SK-N-SH (cell line): Measurements from ENCODE around the gene SH3TC1.

Experiments used
- CTCF ChIP-seq: fragments of 200-600 bp; sonication (generic); IDR thresholded peaks from 2 replicates; pipeline ENCODE4 v1.6.1; 2017; ENCODE audit warnings: antibody characterized with exemption, mild to moderate bottlenecking, moderate library complexity
- EZH2phosphoT487 ChIP-seq: fragments of 200-600 bp; sonication (generic); IDR thresholded peaks from 2 replicates; pipeline ENCODE4 v1.6.1; 2017; ENCODE audit warnings: low read depth, mixed run types, mild to moderate bottlenecking, antibody characterized with exemption, moderate library complexity, borderline replicate concordance
- FOXM1 ChIP-seq: IDR thresholded peaks from 2 replicates; pipeline ENCODE4 v1.4.0; 2012; ENCODE audit warnings: low read depth, mild to moderate bottlenecking
- NFIC ChIP-seq: IDR thresholded peaks from 2 replicates; pipeline ENCODE4 v1.4.0; 2012; ENCODE audit warnings: borderline replicate concordance
- PBX3 ChIP-seq: IDR thresholded peaks from 2 replicates; pipeline ENCODE4; 2012
- POLR2AphosphoS5 ChIP-seq: IDR thresholded peaks from 2 replicates; pipeline ENCODE4 v1.6.1; 2012; ENCODE audit warnings: low read depth, low read length
- RAD21 ChIP-seq: IDR thresholded peaks from 2 replicates; pipeline ENCODE4 v1.6.1; 2012; ENCODE audit warnings: mild to moderate bottlenecking, low read length
- REST ChIP-seq: IDR thresholded peaks from 2 replicates; pipeline ENCODE4 v1.6.1; 2012; ENCODE audit warnings: mild to moderate bottlenecking, low read depth, low read length, moderate library complexity
- RXRA ChIP-seq: IDR thresholded peaks from 2 replicates; pipeline ENCODE4 v1.4.0; 2012; ENCODE audit warnings: low read depth, mild to moderate bottlenecking, borderline replicate concordance
- ZBTB33 ChIP-seq: IDR thresholded peaks from 2 replicates; pipeline ENCODE4 v1.4.0; 2012; ENCODE audit warnings: low read depth, borderline replicate concordance

- no peak for TF ChIP-seq POLR2AphosphoS5
- no peak for TF ChIP-seq NFIC
- no peak for TF ChIP-seq RXRA
- TF ChIP-seq CTCF: peak; percentile 68
- TF ChIP-seq EZH2phosphoT487: no peak
- TF ChIP-seq RAD21: peak; percentile 94
- no peak for TF ChIP-seq PBX3
- no peak for TF ChIP-seq REST
- no peak for TF ChIP-seq ZBTB33
- TF ChIP-seq FOXM1: no peak
These were observed 22.3 kb upstream of the SH3TC1 start for GRCh38 chr4:8176547-8177399.
